T-helper 17 cell (primary cell): ENCODE results near the gene TLE1. TPM values are rescaled to one million over a fixed set of nuclear protein-coding genes. Genes with fewer than 3 reads are reported as not detected.
"Not testable (repeated sequence)": the region's sequence is repeated elsewhere in the genome, so short reads cannot be mapped to it uniquely, and the experiment has no call there.

ENCODE experiments used
- ATAC-seq: fragments of 150-1000 bp; cut with Tn5 transposase; 2 replicates; pipeline ENCODE4 v1.10.0; 2021; ENCODE audit warnings: mild to moderate bottlenecking, moderate library complexity
- DNase-seq, 3 donors: peaks; one replicate each; pipeline versions ENCODE4 v3.0.0 to v3.0.0-alpha.2; 2020 to 2021
- H3K9me3 ChIP-seq: one replicate; pipeline ENCODE4 v1.7.0; 2013; ENCODE audit warnings: low read length, mild to moderate bottlenecking; ENCODE audit not compliant: control insufficient read depth, poor library complexity, severe bottlenecking
- H3K27ac Mint-ChIP-seq: one replicate; pipeline ENCODE4 v1.8.0; 2022; ENCODE audit warnings: mild to moderate bottlenecking, moderate library complexity, mixed read lengths
- H3K27me3 Mint-ChIP-seq: one replicate; pipeline ENCODE4 v1.8.0; 2022; ENCODE audit warnings: mixed read lengths
- H3K36me3 Mint-ChIP-seq: one replicate; pipeline ENCODE4 v1.8.0; 2022; ENCODE audit warnings: low read depth, mixed read lengths
- H3K4me1 Mint-ChIP-seq: one replicate; pipeline ENCODE4 v1.8.0; 2022; ENCODE audit warnings: mild to moderate bottlenecking, mixed read lengths
- H3K4me3 Mint-ChIP-seq: one replicate; pipeline ENCODE4 v1.8.0; 2022; ENCODE audit warnings: mild to moderate bottlenecking, moderate library complexity, mixed read lengths
- total RNA-seq, 4 donors: library from RNA in 2 of 4; stranded (reverse) in 2 of 4; gene quantifications; one replicate each; pipeline ENCODE4 v1.2.3 and lab custom pipeline; 2022 to 2026

Gene TLE1
- total RNA-seq (1 to 10 TPM; 2.2 to 3.4 TPM), total RNA-seq (lab: John Stamatoyannopoulos, UW) (1.1 to 1.3 reads per million in 2 donors)

GRCh38 chr9:81689343-81690175 is at the start of gene TLE1:
TLE1 (minus strand) TSS chr9:81689547; CDS start chr9:81688240, 1,307 bp downstream.
- Mint-ChIP-seq H3K27ac (peak within 1 kb of the TSS; percentile 81), H3K36me3 (no peaks in the 10 kb centered on the region), H3K27me3 (peaks cover 11% of the 10 kb centered on the region), H3K4me1 (peaks cover 12% of the 10 kb centered on the region), H3K4me3 (peak within 1 kb of the TSS; percentile 88)
- ATAC-seq (peak; percentile 82), DNase-seq (peak; percentile 23 to 62 (median 60))
- H3K9me3 ChIP-seq, result no peaks in the 10 kb centered on the region

GRCh38 chr9:81737871-81738507 is 48.6 kb upstream of the TLE1 start:
- H3K27me3 Mint-ChIP-seq, result no peaks in the 10 kb centered on the region
- no peaks in the 10 kb centered on the region for H3K4me1 Mint-ChIP-seq
- H3K36me3 Mint-ChIP-seq, result no peaks in the 10 kb centered on the region
- no peak overlapping the region for H3K27ac Mint-ChIP-seq
- DNase-seq (no peak), ATAC-seq (no peak)
- no peak overlapping the region for H3K4me3 Mint-ChIP-seq
- no peaks in the 10 kb centered on the region for H3K9me3 ChIP-seq

DNA sequence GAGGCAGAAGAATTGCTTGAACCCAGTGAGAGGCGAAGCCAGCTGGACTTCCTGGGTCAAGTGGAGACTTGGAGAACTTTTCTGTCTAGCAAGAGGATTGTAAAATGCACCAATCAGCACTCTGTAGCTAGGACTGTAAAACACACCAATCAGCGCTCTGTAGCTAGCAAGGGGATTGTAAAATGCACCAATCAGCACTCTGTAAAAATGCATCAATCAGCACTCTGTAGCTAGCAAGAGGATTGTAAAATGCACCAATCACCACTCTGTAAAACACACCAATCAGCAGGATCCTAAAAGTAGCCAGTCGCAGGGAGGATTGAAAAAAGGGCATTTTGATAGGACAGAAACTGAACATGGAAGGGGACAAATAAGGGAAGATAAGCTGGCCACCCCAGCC is 41.2 kb upstream of the TLE1 start:
- H3K4me1 Mint-ChIP-seq, H3K27me3 Mint-ChIP-seq, H3K4me3 Mint-ChIP-seq, DNase-seq, H3K27ac Mint-ChIP-seq, ATAC-seq, H3K9me3 ChIP-seq, H3K36me3 Mint-ChIP-seq: not testable (repeated sequence)

DNA sequence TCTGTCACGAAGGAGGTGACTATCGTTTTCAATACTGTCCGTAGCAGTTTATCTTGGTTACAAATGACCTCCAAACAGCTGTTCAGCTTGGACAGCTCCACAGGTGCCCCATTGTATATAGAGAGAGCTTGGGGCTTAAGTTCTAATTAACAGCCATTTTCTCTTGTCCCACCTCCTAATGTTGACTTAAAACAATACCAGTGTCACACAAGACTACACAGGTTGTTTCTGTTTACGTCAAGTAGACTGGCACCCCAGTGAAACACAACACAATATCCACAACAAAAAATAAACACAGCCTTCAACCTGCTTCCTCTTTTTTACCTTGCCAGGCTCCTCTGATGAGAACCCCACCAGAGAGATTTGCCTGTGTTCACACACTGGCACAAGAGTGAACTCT is 39.8 kb upstream of the TLE1 start:
- Mint-ChIP-seq H3K27ac (no peak overlapping the region), H3K27me3 (no peaks in the 10 kb centered on the region), H3K4me3 (no peak overlapping the region), H3K36me3 (no peaks in the 10 kb centered on the region), H3K4me1 (no peaks in the 10 kb centered on the region)
- DNase-seq, result no peak
- H3K9me3 ChIP-seq, result no peaks in the 10 kb centered on the region
- ATAC-seq, result peak; percentile 50

GRCh38 chr9:81724242-81724889 is 35.0 kb upstream of the TLE1 start:
- no peak for ATAC-seq
- Mint-ChIP-seq H3K4me3 (no peak overlapping the region), H3K4me1 (no peaks in the 10 kb centered on the region), H3K27ac (no peak overlapping the region), H3K36me3 (no peaks in the 10 kb centered on the region), H3K27me3 (no peaks in the 10 kb centered on the region)
- no peaks in the 10 kb centered on the region for H3K9me3 ChIP-seq
- no peak for DNase-seq

DNA sequence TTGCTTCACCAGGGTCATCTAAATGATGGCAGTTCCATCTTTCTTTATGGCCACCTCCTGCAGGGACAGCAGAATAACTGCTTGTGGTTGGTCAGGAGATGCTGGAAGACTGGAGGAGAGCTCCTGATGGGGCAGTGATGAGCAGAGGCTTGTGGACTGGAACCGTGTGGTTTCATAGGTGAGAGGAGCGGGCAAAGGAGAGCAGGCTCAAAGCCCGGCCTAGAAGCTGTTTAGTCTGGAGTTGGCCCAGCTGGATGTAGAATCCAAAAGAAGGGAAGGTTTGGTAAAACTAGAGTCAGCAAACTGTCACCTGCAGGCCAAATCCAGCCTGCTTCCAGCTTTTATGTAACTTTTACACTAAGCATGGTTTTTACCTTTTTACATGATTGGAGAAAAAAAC is 32.9 kb upstream of the TLE1 start:
- H3K9me3 ChIP-seq, result no peaks in the 10 kb centered on the region
- DNase-seq (no peak), ATAC-seq (no peak)
- H3K4me3 Mint-ChIP-seq, result no peak overlapping the region
- no peaks in the 10 kb centered on the region for H3K27me3 Mint-ChIP-seq
- no peak overlapping the region for H3K27ac Mint-ChIP-seq
- H3K4me1 Mint-ChIP-seq, result no peaks in the 10 kb centered on the region
- no peaks in the 10 kb centered on the region for H3K36me3 Mint-ChIP-seq

DNA sequence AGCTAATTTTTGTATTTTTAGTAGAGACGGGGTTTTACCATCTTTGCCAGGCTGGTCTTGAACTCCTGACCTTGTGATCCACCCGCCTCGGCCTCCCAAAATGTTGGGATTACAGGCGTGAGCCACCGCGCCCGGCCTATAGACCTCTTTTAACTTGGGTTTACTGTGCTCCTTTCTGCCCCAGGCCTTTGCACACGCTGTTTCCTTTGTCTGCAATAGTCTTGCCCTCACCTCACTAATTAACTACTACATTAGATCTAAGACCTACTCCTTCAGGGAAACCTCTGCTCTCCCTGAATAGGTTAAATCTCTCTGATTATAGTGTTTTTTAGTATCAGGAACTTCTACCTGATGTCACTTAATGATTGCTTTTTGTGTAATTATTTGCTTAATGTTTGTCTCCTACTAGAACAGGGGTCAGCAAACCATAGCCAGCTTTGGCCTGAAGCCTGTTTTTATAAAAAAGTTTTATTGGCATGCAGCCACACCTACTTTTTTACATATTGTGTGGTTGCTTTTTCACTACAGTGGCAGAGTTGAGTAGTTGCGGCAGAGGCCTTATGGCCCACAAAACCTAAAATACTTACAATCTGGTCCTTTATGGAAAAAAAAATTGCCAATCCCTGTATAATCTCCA is 31.2 kb upstream of the TLE1 start:
- H3K36me3 Mint-ChIP-seq, result no peaks in the 10 kb centered on the region

DNA sequence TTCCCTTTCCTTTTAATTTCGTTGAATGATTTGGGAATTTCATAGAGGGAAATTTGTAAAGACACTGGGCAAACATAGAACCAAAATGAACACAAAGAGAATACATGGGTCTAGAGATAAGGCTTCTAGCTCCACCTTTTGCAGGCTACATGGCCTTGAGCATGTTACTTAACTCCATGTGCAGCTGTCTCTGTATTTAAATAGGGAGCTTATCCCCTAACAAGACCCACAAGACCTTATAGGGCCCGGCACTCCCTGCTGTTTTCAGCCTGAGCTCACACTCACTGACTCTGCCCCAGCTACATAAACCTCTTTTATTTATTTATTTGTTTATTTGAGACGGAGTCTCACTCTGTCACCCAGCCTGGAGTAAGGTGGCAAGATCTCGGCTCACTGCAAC is 30.6 kb upstream of the TLE1 start:
- H3K36me3 Mint-ChIP-seq, result no peaks in the 10 kb centered on the region
- no peaks in the 10 kb centered on the region for H3K27me3 Mint-ChIP-seq
- H3K27ac Mint-ChIP-seq, result no peak overlapping the region

More for the DNA sequence above, 31.2 kb upstream of the TLE1 start:
- no peaks in the 10 kb centered on the region for H3K27me3 Mint-ChIP-seq
- H3K4me3 Mint-ChIP-seq, result no peak overlapping the region
- no peak overlapping the region for H3K27ac Mint-ChIP-seq
- no peak for DNase-seq
- no peaks in the 10 kb centered on the region for H3K9me3 ChIP-seq
- no peak for ATAC-seq
- no peaks in the 10 kb centered on the region for H3K4me1 Mint-ChIP-seq

DNA sequence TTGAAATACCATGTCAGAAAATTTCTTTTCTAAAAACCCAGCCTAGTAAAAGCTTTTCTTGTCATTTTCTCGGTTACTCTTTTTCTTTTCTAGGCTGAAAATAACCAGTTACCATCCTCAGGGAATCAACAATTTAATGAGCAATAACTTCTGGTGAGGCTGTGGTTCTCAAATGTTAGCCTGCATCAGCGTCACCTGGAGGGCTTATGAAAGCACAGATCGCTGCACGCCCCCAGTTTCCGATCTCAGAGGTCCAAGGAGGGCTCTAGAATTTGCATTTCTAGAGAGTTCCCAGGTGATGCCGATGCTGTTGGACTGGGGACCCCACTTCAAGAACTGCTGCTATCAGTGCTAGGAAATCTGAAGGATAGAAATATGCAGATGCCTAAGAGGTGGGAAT is 28.9 kb upstream of the TLE1 start:
- no peak for DNase-seq
- no peaks in the 10 kb centered on the region for H3K9me3 ChIP-seq
- Mint-ChIP-seq H3K27me3 (no peaks in the 10 kb centered on the region), H3K4me3 (no peak overlapping the region), H3K36me3 (no peaks in the 10 kb centered on the region), H3K4me1 (no peaks in the 10 kb centered on the region), H3K27ac (no peak overlapping the region)
- no peak for ATAC-seq

More for the DNA sequence above, 30.6 kb upstream of the TLE1 start:
- ATAC-seq (no peak), DNase-seq (no peak)
- no peaks in the 10 kb centered on the region for H3K9me3 ChIP-seq
- Mint-ChIP-seq H3K4me3 (no peak overlapping the region), H3K4me1 (no peaks in the 10 kb centered on the region)

GRCh38 chr9:81717747-81718077 is 28.4 kb upstream of the TLE1 start:
- Mint-ChIP-seq H3K4me3 (no peak overlapping the region), H3K36me3 (no peaks in the 10 kb centered on the region), H3K27me3 (no peaks in the 10 kb centered on the region), H3K27ac (no peak overlapping the region), H3K4me1 (no peaks in the 10 kb centered on the region)
- H3K9me3 ChIP-seq, result no peaks in the 10 kb centered on the region
- DNase-seq (no peak), ATAC-seq (no peak)

GRCh38 chr9:81717061-81717746 is 27.9 kb upstream of the TLE1 start:
- Mint-ChIP-seq H3K4me1 (no peaks in the 10 kb centered on the region), H3K4me3 (no peak overlapping the region), H3K36me3 (no peaks in the 10 kb centered on the region), H3K27me3 (no peaks in the 10 kb centered on the region), H3K27ac (no peak overlapping the region)
- DNase-seq (no peak), ATAC-seq (no peak)
- H3K9me3 ChIP-seq, result no peaks in the 10 kb centered on the region

- Mint-ChIP-seq H3K4me3 (no peak overlapping the region), H3K4me1 (no peaks in the 10 kb centered on the region), H3K27ac (no peak overlapping the region), H3K36me3 (no peaks in the 10 kb centered on the region), H3K27me3 (no peaks in the 10 kb centered on the region)
- DNase-seq, result no peak
- H3K9me3 ChIP-seq, result no peaks in the 10 kb centered on the region
- ATAC-seq, result no peak
These were observed 27.1 kb upstream of the TLE1 start for GRCh38 chr9:81716409-81716808.

GRCh38 chr9:81705578-81705977 is 16.2 kb upstream of the TLE1 start:
- Mint-ChIP-seq H3K36me3 (no peaks in the 10 kb centered on the region), H3K4me1 (no peaks in the 10 kb centered on the region), H3K27ac (no peak overlapping the region), H3K4me3 (no peak overlapping the region), H3K27me3 (no peaks in the 10 kb centered on the region)
- DNase-seq (no peak), ATAC-seq (no peak)
- no peaks in the 10 kb centered on the region for H3K9me3 ChIP-seq
